HT1080 (cell line): ENCODE results near the gene STRADB. TPM values are rescaled to one million over a fixed set of nuclear protein-coding genes. Genes with fewer than 3 reads are reported as not detected.
"Not testable (repeated sequence)": the region's sequence is repeated elsewhere in the genome, so short reads cannot be mapped to it uniquely, and the experiment has no call there.

Source experiments
- DNase-seq: peaks from one replicate; pipeline ENCODE4 v3.0.0-alpha.2; 2015; ENCODE audit warnings: low read depth
- total RNA-seq: library from RNA; depleted of rRNA; stranded (reverse); fragments of >200 nt; shearing (Covaris generic); gene quantifications from 2 replicates; pipeline ENCODE4 v1.2.3, GENCODE V29; 2014

The STRADB gene
- total RNA-seq, 1 experiment from 2014 or later = 37.2 TPM

DNA sequence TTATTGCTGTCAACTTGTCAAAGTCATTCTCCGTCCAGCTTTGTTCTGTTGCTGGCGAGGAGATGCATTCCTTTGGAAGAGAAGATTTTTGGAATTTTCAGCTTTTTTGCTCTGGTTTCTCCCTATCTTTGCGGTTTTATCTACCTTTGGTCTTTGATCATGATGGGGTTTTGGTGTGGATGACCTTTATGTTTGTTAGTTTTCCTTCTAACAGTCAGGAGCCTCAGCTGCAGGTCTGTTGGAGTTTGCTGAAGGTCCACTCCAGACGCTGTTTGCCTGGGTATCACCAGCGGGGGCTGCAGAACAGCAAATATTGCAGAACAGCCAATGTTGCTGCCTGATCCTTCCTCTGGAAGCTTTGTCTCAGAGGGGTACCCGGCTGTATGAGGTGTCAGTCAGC is 21.7 kb upstream of the STRADB start:
- DNase-seq = not testable (repeated sequence)

DNA sequence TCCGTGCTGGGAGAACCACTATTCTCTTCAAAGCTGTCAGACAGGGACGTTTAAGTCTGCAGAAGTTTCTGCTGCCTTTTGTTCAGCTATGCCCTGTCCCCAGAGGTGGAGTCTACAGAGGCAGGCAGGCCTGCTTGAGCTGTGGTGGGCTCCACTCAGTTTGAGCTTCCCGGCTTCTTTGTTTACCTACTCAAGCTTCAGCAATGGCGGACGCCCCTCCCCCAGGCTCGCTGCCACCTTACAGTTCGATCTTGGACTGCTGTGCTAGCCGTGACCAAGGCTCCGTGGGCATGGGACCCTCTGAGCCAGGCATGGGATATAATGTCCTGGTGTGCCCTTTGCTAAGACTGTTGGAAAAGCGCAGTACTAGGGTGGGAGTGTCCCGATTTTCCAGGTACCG is 21.2 kb upstream of the STRADB start:
- DNase-seq = not testable (repeated sequence)

GRCh38 chr2:201430839-201431238 is 20.7 kb upstream of the STRADB start:
- no peak for DNase-seq

- DNase-seq = peak; percentile 85
Measured at GRCh38 chr2:201432038-201432620, 19.4 kb upstream of the STRADB start.

DNA sequence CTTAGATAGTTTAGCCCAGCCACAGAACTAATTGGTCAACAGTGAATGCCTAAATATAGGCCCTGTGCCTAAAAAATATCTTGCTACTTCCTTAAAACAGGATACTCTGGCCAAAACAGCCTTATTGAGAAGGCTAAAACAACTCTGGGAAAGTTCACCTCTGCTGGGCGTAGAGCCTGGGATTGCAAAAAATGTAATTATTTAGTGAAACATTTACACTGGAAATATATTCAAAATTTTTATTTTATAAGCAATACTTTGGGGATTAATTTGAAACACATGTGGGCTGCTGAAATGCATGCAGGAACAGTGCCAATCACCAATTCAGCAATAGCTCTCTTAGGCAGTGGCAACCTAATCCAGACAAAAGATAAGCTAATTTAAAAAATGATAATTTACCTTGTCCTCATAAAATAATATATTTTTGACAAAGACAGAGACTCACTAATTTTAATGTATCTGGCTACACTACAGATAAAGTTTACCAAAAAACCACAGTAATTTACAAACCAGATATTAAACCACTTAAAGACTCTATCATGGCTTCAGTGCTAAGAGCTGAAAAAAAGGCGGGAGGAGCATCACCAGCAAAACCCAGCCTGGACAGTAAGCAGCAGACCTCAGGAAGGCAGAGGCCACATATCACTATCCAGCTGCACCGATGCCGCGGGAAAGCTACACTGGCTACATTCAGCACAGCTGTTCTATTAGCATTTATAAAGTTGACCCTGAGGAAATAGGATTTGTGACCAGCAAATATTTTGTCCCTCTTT is 18.7 kb upstream of the STRADB start:
- no peak for DNase-seq

GRCh38 chr2:201433394-201433995 is 18.0 kb upstream of the STRADB start:
- no peak for DNase-seq

- no peak for DNase-seq
Measured at GRCh38 chr2:201436141-201436540, 15.4 kb upstream of the STRADB start.

DNA sequence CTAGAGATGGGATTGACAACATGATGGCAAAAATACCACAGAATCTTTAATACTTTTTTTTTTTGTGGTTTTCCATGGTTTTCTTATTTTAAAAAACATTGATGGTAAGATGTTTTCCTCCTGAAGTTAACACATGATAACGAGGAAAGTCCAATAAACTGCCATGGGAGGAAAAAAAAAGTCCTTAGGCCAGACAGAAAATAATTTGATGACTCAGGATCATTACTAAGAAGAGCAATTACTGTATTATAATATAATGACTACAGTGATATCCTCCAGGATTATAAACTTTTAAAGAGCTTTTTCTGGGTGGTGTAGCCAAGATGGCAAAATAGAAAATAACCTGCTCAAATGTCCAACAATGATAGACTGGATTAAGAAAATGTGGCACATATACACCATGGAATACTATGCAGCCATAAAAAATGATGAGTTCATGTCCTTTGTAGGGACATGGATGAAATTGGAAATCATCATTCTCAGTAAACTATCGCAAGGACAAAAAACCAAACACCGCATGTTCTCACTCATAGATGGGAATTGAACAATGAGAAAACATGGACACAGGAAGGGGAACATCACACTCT is 12.1 kb upstream of the STRADB start:
- not testable (repeated sequence) for DNase-seq

- no peak for DNase-seq
Measured at GRCh38 chr2:201440182-201440581, 11.4 kb upstream of the STRADB start.

- DNase-seq = no peak
Measured at GRCh38 chr2:201441409-201441808, 10.1 kb upstream of the STRADB start.

- DNase-seq = no peak
Measured at GRCh38 chr2:201444746-201445465, 6.6 kb upstream of the STRADB start.

- DNase-seq = no peak
Measured at GRCh38 chr2:201447086-201447485, 4.5 kb upstream of the STRADB start.

DNA sequence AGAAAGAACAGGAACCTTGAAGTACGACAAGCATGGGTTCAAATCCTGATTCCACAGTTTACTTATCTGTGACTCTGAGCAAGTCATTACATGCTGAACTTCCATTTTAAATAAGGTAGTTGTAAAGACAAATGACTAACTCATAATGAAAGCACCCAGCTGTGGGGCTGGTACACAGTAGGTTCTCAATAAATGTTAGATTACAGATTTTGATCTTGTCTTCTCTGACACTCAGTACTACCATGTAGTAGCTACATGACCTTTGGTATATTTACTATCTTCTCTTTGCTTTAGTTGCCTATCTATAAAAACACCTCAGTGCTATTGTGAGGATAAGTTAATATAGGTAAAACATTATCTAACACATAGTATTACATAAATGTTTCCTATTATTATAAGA is 3.5 kb upstream of the STRADB start:
- DNase-seq = no peak

GRCh38 chr2:201448701-201449100 is 2.8 kb upstream of the STRADB start:
- DNase-seq = no peak

GRCh38 chr2:201450954-201451291 is 617 bp upstream of the STRADB start:
- DNase-seq = no peak

- DNase-seq = no peak
Measured at GRCh38 chr2:201452058-201452921, 750 bp downstream of the STRADB start.

- DNase-seq = no peak
Measured at GRCh38 chr2:201452922-201453643, 1.5 kb downstream of the STRADB start.

DNA sequence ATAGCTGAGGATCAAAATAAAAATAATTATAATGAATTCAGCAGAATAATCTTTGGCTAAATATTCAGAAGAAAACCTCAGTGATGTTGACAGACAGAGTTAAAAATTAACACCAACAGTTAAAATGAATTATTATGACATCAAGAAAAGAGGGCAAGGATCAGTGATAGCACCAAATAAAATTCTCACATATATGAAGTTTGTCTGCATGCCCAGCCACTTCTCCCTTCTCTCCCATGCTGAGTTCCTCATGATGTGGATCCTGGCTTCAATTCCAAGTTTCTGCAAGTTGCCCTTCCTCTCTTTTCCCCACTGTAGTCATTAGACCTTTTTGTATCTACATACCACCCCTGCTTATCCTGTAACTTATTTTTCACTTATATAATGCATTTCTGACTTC is 6.8 kb downstream of the STRADB start:
- DNase-seq = no peak

DNA sequence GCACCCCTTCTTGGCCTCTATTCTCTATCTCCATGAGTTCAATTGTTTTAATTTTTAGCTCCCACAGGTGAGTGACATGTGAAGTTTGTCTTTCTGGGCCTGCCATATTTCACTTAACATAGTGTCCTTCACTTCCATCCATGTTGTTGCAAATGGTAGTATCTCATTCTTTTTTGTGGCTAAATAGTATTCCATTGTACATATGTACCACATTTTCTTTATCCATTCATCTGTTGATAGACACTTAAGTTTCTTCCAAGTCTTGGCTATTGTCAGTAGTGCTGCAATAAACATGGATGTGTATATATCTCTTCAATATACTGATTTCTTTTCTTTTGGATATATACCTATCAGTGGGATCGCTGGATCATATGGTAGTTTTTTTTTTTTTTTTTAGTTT is 9.0 kb downstream of the STRADB start:
- DNase-seq = no peak

DNA sequence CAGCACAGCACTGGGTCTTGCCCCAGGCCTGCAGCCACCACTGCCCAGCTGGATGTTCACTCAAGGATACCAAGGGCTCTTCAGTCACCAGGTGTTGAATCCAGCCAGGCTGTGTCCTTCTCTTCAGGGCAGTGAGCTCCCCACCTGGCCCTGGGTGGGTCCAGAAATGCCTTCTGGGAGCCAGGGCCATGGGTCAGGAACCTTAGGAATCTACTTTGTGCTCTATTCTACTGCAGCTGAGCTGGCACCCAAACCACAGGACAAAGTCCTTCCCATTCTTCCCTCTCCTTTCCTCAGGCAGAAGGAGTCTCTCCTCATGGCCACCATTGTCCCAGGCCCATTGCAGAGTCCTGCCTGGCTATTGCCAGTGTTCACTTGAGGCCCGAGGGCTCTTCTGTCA is 13.0 kb downstream of the STRADB start:
- DNase-seq = no peak
